MV-4-11 (cell line): ENCODE results near the gene PPM1E.
"Not testable (repeated sequence)": the region's sequence is repeated elsewhere in the genome, so short reads cannot be mapped to it uniquely, and the experiment has no call there.

Experiments used
- DNase-seq: peaks from one replicate; lab custom pipeline; 2025; lab: John Stamatoyannopoulos, UW

The PPM1E gene

GRCh38 chr17:58779446-58779845 lies 23.8 kb downstream of the PPM1E start:
- no peak for DNase-seq

DNA sequence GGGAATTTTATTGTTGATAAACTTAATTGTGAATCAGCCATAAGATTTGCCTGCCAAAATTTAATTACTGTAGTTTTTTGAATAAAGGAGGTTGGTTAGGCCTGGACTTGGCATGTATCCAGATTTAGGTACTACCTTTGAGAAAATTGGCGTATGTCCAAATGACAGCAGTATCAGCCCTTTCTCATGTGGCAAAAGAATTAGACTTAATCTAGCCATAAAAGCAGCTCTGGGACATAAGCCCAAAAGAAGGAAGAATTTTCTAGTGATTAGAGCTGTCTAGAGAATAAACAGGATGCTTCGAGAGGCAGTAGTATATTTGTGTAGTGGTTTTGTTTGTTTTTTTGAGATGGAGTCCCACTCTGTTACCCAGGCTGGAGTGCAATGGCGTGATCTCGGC lies 27.7 kb downstream of the PPM1E start:
- DNase-seq, result no peak

DNA sequence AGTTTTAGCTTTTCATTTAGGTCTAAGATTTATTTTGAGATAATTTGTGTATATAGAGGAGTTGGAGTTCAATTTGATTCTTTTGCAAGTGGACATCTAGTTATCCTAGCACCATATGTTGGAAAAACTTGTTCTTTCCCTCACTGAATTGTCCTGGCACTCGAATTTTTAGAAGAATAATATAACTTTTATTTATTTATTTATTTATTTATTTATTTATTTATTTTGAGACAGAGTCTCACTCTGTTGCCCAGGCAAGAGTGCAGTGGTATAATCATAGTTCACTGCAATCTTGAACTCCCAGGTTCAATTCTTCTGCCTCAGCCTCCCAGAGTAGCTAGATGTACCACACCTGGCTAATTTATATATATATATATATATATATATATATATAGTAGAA lies 29.4 kb downstream of the PPM1E start:
- no peak for DNase-seq

DNA sequence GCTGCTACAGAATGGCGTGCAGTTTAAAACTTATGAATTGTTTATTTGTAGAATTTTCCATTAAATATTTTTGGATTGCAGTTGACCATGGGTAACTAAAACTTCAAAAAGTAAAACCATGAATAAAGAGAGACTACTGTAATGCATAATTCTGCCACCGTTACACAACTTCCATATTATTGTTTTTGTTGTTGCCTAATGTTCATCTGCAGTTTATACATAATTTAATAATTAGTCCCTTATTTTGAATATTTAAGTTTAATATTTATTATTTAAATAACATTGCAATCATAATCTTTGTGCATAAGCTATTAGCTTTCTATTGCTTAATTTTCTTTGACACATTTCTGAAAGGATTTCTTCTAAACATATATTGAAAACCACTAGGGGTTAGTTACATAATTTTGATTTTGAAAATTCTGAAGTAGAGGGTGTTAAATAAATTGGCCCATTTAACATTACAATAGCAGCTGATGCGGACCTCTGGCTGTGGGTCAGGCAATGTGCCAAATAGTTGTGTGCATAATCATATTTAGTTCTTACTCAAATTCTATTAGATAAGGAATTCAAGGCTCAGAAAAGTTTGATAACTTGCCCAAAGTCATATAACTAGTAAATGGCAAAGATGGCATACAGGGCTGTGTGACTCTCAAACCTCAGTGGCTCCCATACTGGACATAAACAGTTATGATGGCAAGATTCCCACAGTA lies 31.1 kb downstream of the PPM1E start:
- no peak for DNase-seq

GRCh38 chr17:58788199-58788598 lies 32.5 kb downstream of the PPM1E start:
- no peak for DNase-seq

DNA sequence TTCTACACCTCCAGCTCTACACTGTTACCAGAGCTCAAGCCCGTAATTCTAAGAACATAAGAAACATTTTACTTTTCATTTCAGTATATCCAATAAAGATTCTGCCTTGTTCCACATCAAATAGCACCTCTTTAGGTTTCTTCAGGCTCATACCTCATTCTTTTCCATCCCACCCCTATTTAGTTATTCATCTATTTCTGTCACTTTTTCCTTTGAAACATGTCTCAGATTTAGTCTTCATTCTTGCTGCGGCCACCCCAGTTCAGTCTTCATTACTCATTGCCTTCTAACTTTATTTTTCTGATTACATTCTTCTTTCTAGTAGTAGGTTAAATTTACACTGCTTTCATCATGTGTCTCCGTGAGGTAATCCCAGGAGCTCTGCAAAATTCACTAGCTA lies 33.5 kb downstream of the PPM1E start:
- DNase-seq, result no peak

DNA sequence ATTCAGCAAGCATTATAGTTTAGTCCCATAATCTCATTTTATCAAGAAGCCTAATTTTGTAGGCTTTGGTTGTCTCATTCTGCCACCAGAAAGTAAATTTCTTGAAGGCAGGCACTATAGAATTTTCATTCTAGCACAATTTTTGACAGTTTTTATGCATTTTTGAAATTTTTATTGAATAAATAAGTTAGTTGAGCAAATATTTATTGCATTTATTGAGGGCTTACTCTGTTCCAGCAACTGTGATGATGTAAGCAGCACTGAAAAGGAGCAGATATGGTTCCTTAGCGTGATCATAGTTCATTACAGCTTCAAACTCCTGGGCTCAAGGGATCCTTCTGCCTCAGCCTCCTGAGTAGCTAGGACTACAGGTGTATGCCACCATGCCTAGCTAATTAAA lies 34.2 kb downstream of the PPM1E start:
- DNase-seq, result no peak

- not testable (repeated sequence) for DNase-seq
Measured at GRCh38 chr17:58794508-58794907, 38.9 kb downstream of the PPM1E start.

DNA sequence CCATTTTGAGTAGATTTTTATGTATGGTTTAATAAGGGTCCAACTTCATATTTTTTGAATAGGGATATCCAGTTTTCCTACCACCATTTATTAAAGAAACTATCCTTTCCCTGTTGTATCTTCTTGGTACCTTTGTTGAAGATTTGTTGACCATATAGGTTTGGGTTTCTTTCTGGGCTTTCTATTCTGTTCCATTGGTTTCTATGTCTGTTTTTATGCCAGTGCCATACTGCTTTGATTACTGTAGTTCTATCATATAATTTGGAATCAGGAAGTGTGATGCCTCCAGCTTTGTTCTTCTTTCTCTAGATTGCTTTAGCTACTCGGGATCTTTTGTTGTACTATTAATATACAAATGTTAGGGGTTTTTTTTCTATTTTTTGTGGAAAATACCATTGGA lies 46.5 kb downstream of the PPM1E start:
- DNase-seq, result no peak

GRCh38 chr17:58806046-58806445 lies 50.4 kb downstream of the PPM1E start:
- DNase-seq, result no peak

DNA sequence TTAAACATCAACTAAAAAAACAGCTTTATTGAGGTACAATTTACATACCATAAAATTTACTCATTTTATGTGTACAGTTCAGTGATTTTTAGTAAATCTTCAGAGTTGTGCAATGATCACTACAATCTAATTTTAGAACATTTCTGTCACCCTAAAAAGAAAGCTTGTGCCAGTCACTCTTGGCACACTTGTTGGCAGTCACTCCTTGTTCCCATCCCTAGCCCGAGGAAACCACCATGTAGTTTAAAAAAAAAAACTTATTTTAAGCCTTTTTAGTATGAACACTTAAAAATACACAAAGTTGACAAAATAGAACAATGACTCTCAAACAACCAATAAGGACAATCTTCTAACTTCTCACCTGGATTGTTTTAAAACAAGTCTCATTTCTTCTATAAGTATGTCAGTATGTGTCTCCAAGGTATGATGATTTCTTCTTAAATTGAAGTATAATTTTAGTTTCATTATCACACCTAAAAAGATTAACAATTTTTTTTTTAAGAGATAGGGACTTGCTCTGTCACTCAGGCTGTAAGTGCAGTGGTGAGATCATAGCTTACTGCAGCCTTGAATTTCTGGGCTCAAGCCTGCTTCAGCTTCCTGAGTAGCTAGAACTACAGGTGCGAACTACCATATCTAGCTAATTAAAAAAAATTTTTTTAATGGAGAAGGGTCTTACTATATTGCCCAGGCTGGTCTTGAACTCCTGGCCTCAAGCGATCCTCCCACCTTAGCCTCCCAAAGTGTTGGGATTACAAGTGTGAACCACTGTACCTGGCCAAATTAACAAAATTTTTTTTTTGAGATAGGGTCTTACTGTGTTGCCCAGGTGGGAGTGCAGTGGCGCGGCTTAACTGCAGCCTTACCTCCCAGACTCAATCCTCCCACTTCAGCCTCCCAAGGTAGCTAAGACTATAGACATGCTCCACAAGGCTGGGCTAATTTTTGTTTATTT lies 53.2 kb downstream of the PPM1E start:
- DNase-seq, result no peak

DNA sequence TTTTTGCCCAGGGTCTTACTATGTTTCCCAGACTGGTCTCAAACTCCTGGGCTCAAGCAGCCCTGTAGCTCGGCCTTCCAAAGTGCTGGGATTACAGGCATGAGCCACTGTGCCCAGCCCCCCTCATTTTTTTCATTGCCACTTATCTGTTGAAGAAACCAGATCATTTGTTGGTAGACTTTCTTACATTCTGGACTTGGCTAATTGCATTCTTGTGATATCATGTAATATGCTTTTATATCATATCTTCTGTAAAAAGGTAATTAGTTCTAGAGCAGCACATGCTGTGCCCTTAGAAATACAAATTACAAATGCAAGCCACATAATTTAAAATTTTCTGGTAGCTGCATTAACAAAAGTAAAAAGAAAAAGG lies 53.9 kb downstream of the PPM1E start:
- no peak for DNase-seq

GRCh38 chr17:58811290-58811689 lies 55.6 kb downstream of the PPM1E start:
- no peak for DNase-seq

- no peak for DNase-seq
Measured at GRCh38 chr17:58813712-58814111, 58.1 kb downstream of the PPM1E start.

GRCh38 chr17:58818654-58819053 lies 63.0 kb downstream of the PPM1E start:
- no peak for DNase-seq

GRCh38 chr17:58822148-58823050 lies 66.7 kb downstream of the PPM1E start:
- DNase-seq, result peak; percentile 52

DNA sequence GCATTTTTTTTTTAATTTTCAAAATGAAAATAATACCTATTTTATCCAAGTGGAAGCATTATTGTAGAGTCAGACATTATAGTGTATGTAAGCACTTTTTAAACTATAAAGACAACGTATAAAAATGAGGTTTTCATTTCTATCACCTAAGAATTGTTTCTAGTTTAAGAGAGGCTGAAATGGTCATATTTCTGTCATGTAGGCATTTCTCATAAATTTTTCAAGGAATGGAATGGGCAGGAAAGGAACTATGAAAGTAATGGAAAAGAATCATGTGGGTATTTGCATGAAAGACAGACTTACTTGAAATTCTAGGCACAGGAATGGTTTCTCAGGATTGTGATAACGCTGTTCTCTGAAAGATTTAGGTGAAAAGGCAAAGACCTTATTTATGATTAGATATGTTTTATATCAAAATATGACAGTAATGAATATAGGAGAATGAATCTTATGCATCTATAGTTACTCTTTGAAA lies 67.4 kb downstream of the PPM1E start:
- no peak for DNase-seq

DNA sequence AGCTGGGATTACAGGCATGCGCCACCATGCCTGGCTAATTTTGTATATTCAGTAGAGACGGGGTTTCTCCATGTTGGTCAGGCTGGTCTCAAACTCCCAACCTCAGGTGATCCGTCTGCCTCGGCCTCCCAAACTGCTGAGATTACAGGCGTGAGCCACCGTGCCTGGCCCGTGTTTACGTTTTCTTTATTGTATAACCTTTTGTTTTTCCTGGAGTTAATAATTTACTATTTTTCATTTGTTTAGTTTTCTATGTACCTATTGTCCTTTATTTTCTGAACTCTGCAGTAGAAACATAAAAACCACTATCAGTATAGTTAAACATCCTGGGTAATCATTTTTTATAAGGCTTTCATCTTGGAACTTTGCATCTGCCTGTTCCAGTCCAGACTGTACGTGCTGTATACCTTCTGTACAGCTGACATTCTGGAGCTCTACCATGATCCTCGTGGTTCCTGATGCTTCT lies 73.6 kb downstream of the PPM1E start:
- no peak for DNase-seq

DNA sequence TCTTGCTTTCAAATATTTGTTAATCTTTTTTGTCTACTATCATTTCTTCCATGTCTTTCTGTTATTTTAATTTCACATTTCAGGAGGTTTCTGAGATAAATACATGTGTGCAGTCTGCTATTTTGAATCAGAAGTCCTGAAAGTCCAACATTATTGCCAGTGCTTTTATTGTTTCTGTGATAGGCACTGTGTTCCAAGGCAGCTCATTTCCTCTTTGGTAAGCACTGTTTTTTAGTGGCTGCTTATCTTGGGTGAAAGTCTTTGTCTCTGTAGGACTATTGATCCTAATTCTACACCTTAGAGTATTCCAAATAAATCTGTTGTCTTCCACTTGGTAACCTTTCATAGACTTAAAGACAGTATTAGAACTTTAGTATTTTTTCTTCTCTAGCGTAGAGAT lies 76.1 kb downstream of the PPM1E start:
- no peak for DNase-seq

DNA sequence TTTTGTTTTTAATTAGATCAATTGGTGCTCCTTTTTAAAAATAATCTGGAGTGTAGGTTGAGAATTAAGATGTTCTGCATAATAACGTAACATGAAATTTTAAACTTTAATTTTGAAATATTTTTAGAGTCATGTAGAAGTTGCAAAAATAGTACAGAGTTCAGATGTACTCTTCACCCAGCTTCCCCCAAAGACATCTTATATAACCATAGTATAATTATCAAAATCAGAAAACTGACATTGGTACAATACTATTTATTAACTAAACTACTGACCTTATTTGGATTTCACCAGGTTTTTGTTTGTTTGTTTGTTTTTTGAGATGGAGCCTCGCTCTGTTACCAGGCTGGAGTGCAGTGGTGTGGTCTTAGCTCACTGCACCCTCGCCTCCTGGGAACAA lies 76.9 kb downstream of the PPM1E start:
- DNase-seq, result no peak

GRCh38 chr17:58837699-58838098 lies 82.0 kb downstream of the PPM1E start:
- DNase-seq, result no peak
